GM10248 (cell line): ENCODE results near the gene SLCO2A1.

ENCODE experiments used
- CTCF ChIA-PET: fragments of 300-600 bp; sonication (Branson Sonifier 250); formaldehyde crosslinking; extraction: SDS; loops from one replicate; lab custom pipeline; 2021; ENCODE audit warnings: antibody characterized with exemption; lab: Yijun Ruan, JAX
- POLR2A ChIA-PET: fragments of 350-650 bp; sonication (Branson Sonifier 250); formaldehyde crosslinking; extraction: SDS; loops from one replicate; lab custom pipeline; 2020; ENCODE audit warnings: antibody characterized with exemption; lab: Yijun Ruan, JAX
- DNase-seq: peaks from one replicate; pipeline ENCODE4 v3.0.0; 2012; ENCODE audit errors: extremely low spot score
- TF ChIP-seq, protein P1 (sequence below): IDR thresholded peaks from 2 replicates; pipeline ENCODE4 v1.5.1; 2012; ENCODE audit warnings: mild to moderate bottlenecking, low read depth; ENCODE audit errors: extremely low read depth, missing control alignments, control extremely low read depth

SLCO2A1 gene

DNA sequence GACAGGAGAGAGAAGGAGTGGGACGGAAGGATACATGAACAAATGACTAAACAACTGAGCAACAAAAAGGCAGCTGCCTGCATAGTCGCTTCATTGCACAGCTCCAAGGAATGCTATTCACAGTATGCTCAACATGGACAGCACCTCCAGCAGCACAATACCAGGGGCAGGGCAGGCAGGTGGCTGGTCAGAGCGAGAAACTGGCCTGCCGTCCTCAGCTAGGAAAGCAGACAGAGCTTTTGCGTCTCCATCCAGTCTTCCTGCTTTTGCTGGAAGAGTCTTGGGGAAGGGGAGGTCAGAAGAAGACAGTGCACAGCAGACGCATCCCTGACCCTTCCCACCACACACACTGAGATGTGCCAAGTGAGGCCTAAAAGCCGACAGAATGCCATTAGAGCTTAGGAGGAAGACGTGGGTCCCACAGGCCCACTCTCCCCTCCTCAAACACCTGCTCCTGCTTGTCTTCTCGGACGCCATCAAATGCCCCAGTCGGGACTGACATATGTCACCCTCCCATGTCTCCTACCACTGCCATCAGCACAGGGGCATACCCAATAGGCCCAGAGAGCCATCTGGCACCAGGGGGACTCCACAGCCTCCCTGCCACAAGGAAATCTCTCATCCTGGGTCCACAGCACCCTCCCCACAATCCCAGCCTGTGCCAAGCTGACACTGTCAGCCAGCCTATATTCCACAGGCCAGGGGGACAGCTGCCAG is 137.9 kb downstream of the SLCO2A1 start:
- TF ChIP-seq, protein P1, sequence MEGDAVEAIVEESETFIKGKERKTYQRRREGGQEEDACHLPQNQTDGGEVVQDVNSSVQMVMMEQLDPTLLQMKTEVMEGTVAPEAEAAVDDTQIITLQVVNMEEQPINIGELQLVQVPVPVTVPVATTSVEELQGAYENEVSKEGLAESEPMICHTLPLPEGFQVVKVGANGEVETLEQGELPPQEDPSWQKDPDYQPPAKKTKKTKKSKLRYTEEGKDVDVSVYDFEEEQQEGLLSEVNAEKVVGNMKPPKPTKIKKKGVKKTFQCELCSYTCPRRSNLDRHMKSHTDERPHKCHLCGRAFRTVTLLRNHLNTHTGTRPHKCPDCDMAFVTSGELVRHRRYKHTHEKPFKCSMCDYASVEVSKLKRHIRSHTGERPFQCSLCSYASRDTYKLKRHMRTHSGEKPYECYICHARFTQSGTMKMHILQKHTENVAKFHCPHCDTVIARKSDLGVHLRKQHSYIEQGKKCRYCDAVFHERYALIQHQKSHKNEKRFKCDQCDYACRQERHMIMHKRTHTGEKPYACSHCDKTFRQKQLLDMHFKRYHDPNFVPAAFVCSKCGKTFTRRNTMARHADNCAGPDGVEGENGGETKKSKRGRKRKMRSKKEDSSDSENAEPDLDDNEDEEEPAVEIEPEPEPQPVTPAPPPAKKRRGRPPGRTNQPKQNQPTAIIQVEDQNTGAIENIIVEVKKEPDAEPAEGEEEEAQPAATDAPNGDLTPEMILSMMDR = no peak
- no peak for DNase-seq
- POLR2A ChIA-PET = no interaction called here
- CTCF ChIA-PET = interaction anchor here (0.7 to 1.1 kb wide), 2 partner anchors 12 to 59 kb away, joined by 3 to 5 read pairs; no protein-coding TSS in a partner anchor

DNA sequence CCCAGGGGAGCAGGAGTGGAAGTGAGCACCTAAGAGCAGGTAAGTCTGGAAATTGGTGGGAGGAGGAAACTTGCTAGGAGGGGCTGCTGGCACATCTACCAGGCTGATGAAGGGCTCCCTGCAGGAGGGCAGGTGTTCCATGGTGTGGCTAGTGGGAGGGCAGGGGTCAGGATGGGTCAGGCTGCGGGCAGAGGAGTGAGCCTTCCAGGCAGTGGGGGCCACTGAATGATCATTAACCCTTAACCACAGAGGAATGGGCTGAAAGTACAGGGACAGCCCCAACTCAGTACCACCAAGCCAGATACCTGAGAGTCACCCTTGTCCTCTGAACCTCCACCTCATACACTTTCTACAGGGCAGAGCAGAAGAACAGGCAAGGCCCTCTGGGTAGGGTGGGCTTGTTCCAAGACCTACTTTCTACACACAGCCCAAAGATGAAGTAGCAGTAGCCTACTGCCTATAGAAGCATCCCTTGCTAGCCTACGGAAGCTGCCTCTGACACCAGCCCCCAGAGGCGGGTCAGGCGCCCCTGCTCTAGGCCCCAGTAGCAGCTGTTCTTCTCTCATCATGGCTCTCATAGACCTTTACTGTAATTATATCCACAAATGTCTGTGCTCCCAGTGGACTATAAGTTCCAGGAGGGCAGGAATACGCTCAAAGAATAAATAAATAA is 138.6 kb downstream of the SLCO2A1 start:
- peak; percentile 5 for DNase-seq
- CTCF ChIA-PET = interaction anchor here (0.7 to 1.1 kb wide), 2 partner anchors 11 to 58 kb away, joined by 3 to 5 read pairs; no protein-coding TSS in a partner anchor
- POLR2A ChIA-PET = no interaction called here
- TF ChIP-seq, protein P1 = no peak

DNA sequence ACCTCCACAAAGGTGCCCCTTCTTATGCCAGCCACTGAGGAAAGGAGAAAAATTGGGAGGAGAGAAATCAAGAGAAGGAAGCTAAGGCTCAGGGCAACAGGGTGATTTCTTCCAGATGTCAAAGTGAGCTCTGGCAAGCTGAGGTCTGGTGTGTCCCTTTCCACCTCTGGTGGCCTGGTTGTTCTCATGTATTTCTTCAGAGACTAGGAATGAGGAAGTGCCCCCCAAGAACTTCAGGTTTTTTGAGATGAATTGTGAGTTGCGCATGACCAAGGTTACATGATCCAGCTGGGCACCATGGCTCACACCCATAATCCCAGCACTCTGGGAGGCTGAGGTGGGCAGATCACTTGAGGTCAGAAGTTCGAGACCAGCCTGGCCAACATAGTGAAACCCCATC is 139.7 kb downstream of the SLCO2A1 start:
- CTCF ChIA-PET = no interaction called here
- TF ChIP-seq, protein P1 = no peak
- no peak for DNase-seq
- POLR2A ChIA-PET = no interaction called here

DNA sequence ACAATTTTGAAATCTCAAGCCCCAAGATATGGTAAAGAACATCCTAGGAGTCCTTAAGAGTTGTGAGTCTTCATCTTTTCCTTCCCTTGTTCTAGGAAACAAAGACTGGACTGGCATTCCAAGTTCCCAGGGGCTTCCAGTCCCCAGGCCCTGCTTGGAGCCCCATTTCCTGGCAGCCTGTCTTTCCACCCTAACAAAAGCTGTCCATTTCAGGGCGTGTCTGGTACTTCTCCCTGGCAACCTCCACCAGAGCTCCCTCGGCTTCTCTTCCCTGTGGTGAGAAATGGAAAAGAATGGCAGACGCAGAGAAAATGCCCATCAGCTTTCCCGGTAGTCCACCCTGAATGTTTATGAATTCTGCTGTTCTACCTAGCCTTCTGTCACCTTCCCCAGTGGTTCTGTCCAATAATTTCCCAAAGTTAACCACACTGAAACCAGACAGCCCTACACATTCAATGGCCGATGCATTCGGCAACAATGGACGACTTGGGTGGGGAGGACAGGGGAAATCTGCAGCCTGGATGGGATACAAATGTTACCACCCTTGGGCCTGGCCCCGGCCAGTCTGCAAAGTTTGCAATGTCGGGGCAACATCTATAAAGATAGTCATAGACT is 140.9 kb downstream of the SLCO2A1 start:
- DNase-seq = no peak
- CTCF ChIA-PET = interaction anchor here (0.9 to 1.0 kb wide), 2 partner anchors 8 to 17 kb away, joined by 3 read pairs; no protein-coding TSS in a partner anchor
- POLR2A ChIA-PET = no interaction called here
- TF ChIP-seq, protein P1 = no peak

DNA sequence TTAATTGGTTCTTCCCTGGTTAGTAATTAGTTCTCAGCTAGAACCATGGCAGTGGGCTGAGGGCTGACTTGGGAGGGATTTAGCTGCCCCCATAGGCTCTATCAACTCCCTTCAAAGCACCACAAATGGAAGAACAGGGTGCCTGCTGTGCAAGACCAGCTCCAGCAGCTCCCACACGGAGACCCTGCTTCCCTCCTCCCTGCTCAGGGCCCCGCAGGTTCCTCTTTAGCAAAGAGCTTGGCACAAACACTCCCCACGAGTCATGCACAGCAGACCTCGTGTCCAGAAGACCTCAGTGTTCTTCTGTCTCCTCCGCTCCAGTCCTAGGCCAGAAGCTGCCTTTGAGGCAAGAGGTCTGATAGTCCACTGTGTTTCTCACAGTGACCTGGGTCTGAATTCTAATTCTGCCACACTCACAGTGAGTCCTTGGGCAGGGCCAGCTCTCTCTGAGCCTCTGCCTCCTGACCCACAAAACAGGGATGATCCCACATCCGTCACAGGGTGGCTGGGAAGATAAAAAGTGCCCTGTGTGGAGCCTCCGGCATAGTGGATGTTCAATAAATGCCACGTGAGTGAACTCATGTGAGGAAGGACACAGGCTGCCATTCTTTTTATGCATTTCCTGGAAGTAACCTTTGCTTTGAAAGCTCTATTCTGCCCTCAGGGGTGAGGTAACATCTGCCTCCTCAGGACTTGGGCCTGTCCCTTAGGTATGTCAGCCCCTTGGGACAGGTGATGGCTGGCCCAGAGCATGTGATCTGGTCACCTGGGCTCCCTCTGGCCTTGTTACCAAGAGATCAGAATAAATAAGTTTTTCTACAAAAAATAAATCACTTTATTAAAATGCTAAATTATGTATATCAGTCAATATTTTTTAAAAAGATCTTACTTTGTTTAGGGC is 141.7 kb downstream of the SLCO2A1 start:
- TF ChIP-seq, protein P1 = no peak
- CTCF ChIA-PET = interaction anchor here (0.9 to 1.0 kb wide), 2 partner anchors 9 to 16 kb away, joined by 3 read pairs; no protein-coding TSS in a partner anchor

More for the DNA sequence above, 141.7 kb downstream of the SLCO2A1 start:
- POLR2A ChIA-PET = no interaction called here
- DNase-seq = peak; percentile 2
